Panc1 (cell line): ENCODE results near the gene MPP2.

ENCODE experiments used
- CTCF ChIP-seq: fragments of 450-650 bp; IDR thresholded peaks from 2 replicates; pipeline ENCODE4 v1.5.1; 2017; ENCODE audit warnings: mild to moderate bottlenecking
- POLR2AphosphoS5 ChIP-seq: IDR thresholded peaks from 2 replicates; pipeline ENCODE4 v1.6.1; 2012; ENCODE audit warnings: mild to moderate bottlenecking, low read depth, low read length, moderate library complexity
- REST ChIP-seq, 2 experiments: IDR thresholded peaks; 2 replicates each; pipeline ENCODE4 v1.6.1; 2011 to 2012; ENCODE audit warnings: low read depth in 2 of 2, control low read depth in 1 of 2, low read length in 1 of 2, mild to moderate bottlenecking in 1 of 2, moderate library complexity in 1 of 2; ENCODE audit not compliant: insufficient read depth in 1 of 2
- SIN3A ChIP-seq: IDR thresholded peaks from 2 replicates; pipeline ENCODE4 v1.6.1; 2012; ENCODE audit warnings: low read depth, mild to moderate bottlenecking, low read length, moderate library complexity, borderline replicate concordance; ENCODE audit not compliant: insufficient read depth

- TF ChIP-seq CTCF (no peak), POLR2AphosphoS5 (no peak), REST (IDR thresholded peaks at IDR 0.05; ENCODE audit: insufficient read depth in 1 of 2, low read depth in 2 of 2, low read length in 1 of 2) (no peak), SIN3A (no peak)
These were observed 33.0 kb downstream of the MPP2 start for GRCh38 chr17:43874293-43874692.
